CD4-positive, CD25-positive, alpha-beta regulatory T cell (primary cell): ENCODE data around the gene PCP4. TPM values are rescaled to one million over a fixed set of nuclear protein-coding genes. Genes with fewer than 3 reads are reported as not detected.

Experiments used
- ATAC-seq, 2 donors: fragments of 150-1000 bp; cut with Tn5 transposase; one replicate each; pipeline ENCODE4 v1.10.0; 2021; ENCODE audit warnings: low read depth in 2 of 2, moderate number of reproducible peaks in 2 of 2, moderate library complexity in 1 of 2
- DNase-seq, 3 donors: peaks; one replicate each; pipeline versions ENCODE4 v3.0.0 to v3.0.0-alpha.2; 2012 to 2022; ENCODE audit warnings: mixed read lengths in 1 of 3
- H3K27ac ChIP-seq: one replicate; pipeline ENCODE4 v1.7.0; 2013; ENCODE audit warnings: mild to moderate bottlenecking, low read length; ENCODE audit not compliant: insufficient read depth, poor library complexity, severe bottlenecking
- H3K27me3 ChIP-seq: one replicate; pipeline ENCODE4 v1.7.0; 2013; ENCODE audit warnings: low read length; ENCODE audit not compliant: control insufficient read depth, insufficient read depth
- H3K36me3 ChIP-seq: one replicate; pipeline ENCODE4 v1.7.0; 2013; ENCODE audit warnings: mild to moderate bottlenecking, low read length, moderate library complexity; ENCODE audit not compliant: control insufficient read depth, insufficient read depth
- H3K4me1 ChIP-seq: 2 replicates; pipeline ENCODE4 v1.7.0; 2013; ENCODE audit warnings: mild to moderate bottlenecking, low read length; ENCODE audit not compliant: insufficient read depth, control insufficient read depth, poor library complexity, severe bottlenecking
- H3K4me3 ChIP-seq: one replicate; pipeline ENCODE4 v1.7.0; 2013; ENCODE audit warnings: low read depth, mild to moderate bottlenecking, low read length, moderate library complexity
- H3K9me3 ChIP-seq, 2 experiments: 1 replicate in 1 of 2; 2 replicates in 1 of 2; pipeline ENCODE4 v1.7.0; 2013; ENCODE audit warnings: low read length in 2 of 2, mild to moderate bottlenecking in 1 of 2, moderate library complexity in 1 of 2; ENCODE audit not compliant: control insufficient read depth in 2 of 2
- H3K27ac Mint-ChIP-seq, 3 donors: one replicate each; pipeline ENCODE4 v1.8.0; 2020 to 2022; ENCODE audit warnings: mild to moderate bottlenecking in 3 of 3, mixed read lengths in 3 of 3, moderate library complexity in 2 of 3
- H3K27me3 Mint-ChIP-seq: one replicate; pipeline ENCODE4 v1.8.0; 2022; ENCODE audit warnings: mild to moderate bottlenecking, mixed read lengths
- H3K36me3 Mint-ChIP-seq: one replicate; pipeline ENCODE4 v1.8.0; 2020; ENCODE audit warnings: mixed read lengths
- H3K4me1 Mint-ChIP-seq, 4 donors: one replicate each; pipeline ENCODE4 v1.8.0; 2020 to 2022; ENCODE audit warnings: mixed read lengths in 4 of 4, mild to moderate bottlenecking in 1 of 4
- H3K4me3 Mint-ChIP-seq, 4 donors: one replicate each; pipeline ENCODE4 v1.8.0; 2020 to 2022; ENCODE audit warnings: mild to moderate bottlenecking in 4 of 4, mixed read lengths in 4 of 4, moderate library complexity in 3 of 4
- H3K9me3 Mint-ChIP-seq, 7 donors: one replicate each; pipeline ENCODE4 v1.8.0; 2020 to 2022; ENCODE audit warnings: mixed read lengths in 7 of 7, mild to moderate bottlenecking in 3 of 7, moderate library complexity in 2 of 7
- polyA plus RNA-seq, 4 donors: library from polyadenylated mRNA; unstranded; fragments of 300-500 nt; fragmentation: Illumina TruSeq; gene quantifications; one replicate each; pipeline ENCODE4 v1.2.3, GENCODE V29; 2021
- total RNA-seq: library from RNA; stranded (reverse); gene quantifications from one replicate; pipeline ENCODE4 v1.2.3, GENCODE V29; 2022

Gene PCP4
- total and polyA plus RNA-seq, 5 donors from 2014 or later, result not detected

DNA sequence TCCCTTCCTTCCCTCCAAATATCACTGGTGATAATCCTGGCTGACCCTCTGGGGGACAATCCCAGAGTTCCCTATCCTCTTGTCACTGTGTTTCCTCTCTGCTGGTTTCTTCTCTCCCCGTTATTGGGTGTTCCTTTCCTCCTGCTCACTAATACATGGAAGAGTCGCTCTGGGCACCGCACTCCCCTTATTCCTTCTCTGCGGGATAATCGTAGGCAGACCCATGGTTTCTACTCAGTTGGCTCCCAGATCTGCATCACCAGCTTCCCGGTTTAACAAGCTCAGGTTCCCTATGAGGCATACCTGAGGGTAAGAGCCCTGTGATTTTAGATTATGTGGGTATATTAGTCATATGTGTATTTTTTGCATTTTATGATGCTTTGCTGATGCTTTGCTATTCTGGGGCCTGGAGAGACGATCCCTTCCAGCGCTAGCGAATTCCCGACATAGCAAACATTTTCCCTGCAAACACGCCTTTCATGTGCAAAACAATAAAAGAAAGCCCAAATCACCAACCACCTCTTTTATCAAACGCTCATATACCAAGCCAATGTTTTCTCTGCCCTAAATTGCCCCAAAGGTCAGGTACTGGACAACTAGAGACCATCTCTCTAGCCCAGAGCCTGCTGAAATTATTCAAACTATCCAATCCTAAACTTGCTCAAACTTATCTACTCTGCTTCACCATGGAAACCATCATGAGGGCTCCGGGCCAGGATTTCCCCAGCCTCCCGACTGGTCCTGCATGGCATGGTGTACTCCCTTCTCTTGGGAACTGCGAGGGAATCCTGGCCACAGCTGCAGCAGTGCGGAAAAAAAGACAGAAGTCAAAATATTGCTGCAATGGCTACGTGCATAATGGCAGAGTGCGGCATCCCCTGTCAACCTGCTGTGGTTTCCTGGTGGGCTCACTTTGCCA lies 84.2 kb downstream of the PCP4 start:
- H3K4me3 Mint-ChIP-seq, result no peak overlapping the region
- DNase-seq (no peak), ATAC-seq (no peak)
- H3K4me1 Mint-ChIP-seq, result no peaks in the 10 kb centered on the region
- H3K27ac ChIP-seq, result no peak overlapping the region
- H3K9me3 Mint-ChIP-seq, result peaks cover 4 to 10% (median 5%) of the 10 kb centered on the region in 7 donors
- no peaks in the 10 kb centered on the region for H3K36me3 Mint-ChIP-seq
- no peak overlapping the region for H3K27ac Mint-ChIP-seq
- H3K27me3 Mint-ChIP-seq, result peaks cover 5% of the 10 kb centered on the region
- H3K36me3 ChIP-seq, result no peaks in the 10 kb centered on the region
- no peak overlapping the region for H3K4me3 ChIP-seq
- H3K4me1 ChIP-seq, result no peaks in the 10 kb centered on the region
- no peaks in the 10 kb centered on the region for H3K27me3 ChIP-seq
- peaks cover 0 to 2% of the 10 kb centered on the region in 2 experiments for H3K9me3 ChIP-seq

DNA sequence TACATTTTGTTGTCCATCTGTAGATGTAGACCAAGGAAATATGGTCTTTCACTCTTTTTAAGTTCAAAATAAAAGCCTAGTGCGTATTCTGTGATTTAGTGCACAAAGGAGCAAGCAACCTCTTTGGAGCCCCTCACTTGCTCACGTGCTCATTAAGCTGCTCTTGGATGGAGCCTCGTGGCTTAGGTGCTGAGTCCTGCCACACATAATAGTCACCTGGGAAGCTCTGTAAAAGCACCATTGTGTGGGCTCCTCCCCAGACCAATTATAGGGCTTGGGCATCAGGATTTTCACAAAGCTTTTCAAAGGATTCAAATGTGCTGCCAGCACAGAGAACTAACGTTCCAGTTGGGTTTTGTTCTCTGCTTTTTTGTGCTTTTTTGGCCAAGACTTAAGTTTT lies 85.0 kb downstream of the PCP4 start:
- H3K27ac ChIP-seq, result no peak overlapping the region
- no peaks in the 10 kb centered on the region for H3K27me3 ChIP-seq
- DNase-seq, result no peak
- ATAC-seq, result no peak
- no peak overlapping the region for H3K4me3 Mint-ChIP-seq
- no peaks in the 10 kb centered on the region for H3K4me1 ChIP-seq
- no peaks in the 10 kb centered on the region for H3K36me3 ChIP-seq
- H3K9me3 ChIP-seq, result peaks cover 0 to 2% of the 10 kb centered on the region in 2 experiments
- H3K27me3 Mint-ChIP-seq, result peaks cover 5% of the 10 kb centered on the region
- no peaks in the 10 kb centered on the region for H3K36me3 Mint-ChIP-seq
- no peak overlapping the region for H3K4me3 ChIP-seq
- H3K9me3 Mint-ChIP-seq, result peaks cover under 1 to 7% (median 5%) of the 10 kb centered on the region in 7 donors
- H3K27ac Mint-ChIP-seq, result no peak overlapping the region
- no peaks in the 10 kb centered on the region for H3K4me1 Mint-ChIP-seq

DNA sequence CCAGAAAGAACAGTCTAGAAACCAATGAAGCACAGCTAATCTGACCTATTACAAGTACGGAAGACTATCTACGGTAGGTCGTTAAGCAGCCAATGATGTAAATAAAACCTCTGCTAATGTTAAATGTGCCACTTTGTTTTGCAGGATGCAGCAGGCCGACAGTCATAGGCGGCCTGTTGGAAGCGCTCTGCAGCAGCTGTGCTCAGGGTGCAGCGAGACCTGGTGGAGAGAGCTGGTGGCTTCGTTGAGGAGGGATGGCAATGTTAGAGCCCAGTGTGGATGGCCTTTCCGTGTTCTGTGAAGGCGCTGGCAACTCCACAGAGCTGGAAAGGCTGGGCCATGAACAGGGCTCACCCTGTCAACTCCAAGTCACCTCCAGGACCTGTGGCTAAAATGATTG lies 87.3 kb downstream of the PCP4 start:
- Mint-ChIP-seq H3K4me3 (no peak overlapping the region), H3K4me1 (no peaks in the 10 kb centered on the region), H3K36me3 (no peaks in the 10 kb centered on the region), H3K27me3 (peaks cover 5% of the 10 kb centered on the region), H3K27ac (no peak overlapping the region), H3K9me3 (peaks cover 0 to 8% (median 4%) of the 10 kb centered on the region in 7 donors)
- DNase-seq (no peak), ATAC-seq (no peak)
- H3K27me3 ChIP-seq, result no peaks in the 10 kb centered on the region
- H3K36me3 ChIP-seq, result no peaks in the 10 kb centered on the region
- H3K4me3 ChIP-seq, result no peak overlapping the region
- H3K9me3 ChIP-seq, result peaks cover 0 to 2% of the 10 kb centered on the region in 2 experiments
- no peak overlapping the region for H3K27ac ChIP-seq
- no peaks in the 10 kb centered on the region for H3K4me1 ChIP-seq

DNA sequence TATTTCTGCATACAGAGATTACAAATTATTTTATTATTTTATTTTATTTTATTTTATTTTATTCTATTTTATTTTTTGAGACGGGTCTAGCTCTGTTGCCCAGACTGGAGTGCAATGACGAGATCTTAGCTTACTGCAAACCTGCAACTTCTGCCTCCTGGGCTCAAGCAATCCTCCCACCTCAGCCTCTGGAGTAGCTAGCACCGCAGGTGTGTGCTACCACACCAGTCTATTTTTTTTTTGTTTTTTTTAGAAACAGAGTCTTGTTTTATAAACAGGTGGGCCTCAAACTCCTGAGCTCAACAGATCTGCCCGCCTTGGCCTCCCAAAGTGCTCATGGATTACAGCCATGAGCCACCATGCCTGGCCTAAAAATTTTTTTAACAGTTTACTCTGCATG lies 88.1 kb downstream of the PCP4 start:
- Mint-ChIP-seq H3K9me3 (peaks cover 4 to 13% (median 7%) of the 10 kb centered on the region in 7 donors), H3K4me3 (no peak overlapping the region), H3K27me3 (peaks cover 5% of the 10 kb centered on the region), H3K36me3 (no peaks in the 10 kb centered on the region), H3K4me1 (peaks cover 0 to 4% (median 0%) of the 10 kb centered on the region in 4 donors), H3K27ac (no peak overlapping the region)
- H3K27me3 ChIP-seq, result no peaks in the 10 kb centered on the region
- H3K4me1 ChIP-seq, result no peaks in the 10 kb centered on the region
- H3K9me3 ChIP-seq, result peaks cover 2 to 4% of the 10 kb centered on the region in 2 experiments
- H3K4me3 ChIP-seq, result no peak overlapping the region
- ATAC-seq (no peak), DNase-seq (no peak)
- H3K27ac ChIP-seq, result no peak overlapping the region
- no peaks in the 10 kb centered on the region for H3K36me3 ChIP-seq

DNA sequence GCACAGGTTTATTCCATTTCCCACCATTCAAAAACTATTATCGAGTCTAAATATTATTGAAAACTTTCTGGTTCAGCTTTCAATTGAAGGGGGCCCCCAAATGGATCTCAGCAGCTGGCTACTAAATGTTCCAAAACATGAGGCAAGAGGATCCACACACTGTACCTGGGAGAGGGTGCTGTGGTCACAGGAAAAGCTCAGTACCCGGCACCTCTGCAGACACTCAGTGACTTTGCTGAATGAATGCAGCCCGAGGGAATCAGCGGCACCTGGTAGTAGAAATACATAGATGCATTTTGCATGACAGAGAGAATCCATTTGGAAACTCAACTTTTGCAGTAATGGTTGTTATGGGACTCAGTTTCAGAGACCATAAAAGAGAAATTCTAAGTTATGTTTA lies 89.3 kb downstream of the PCP4 start:
- Histone ChIP-seq H3K36me3 (no peaks in the 10 kb centered on the region), H3K4me3 (no peak overlapping the region), H3K4me1 (no peaks in the 10 kb centered on the region), H3K9me3 (peaks cover 2 to 10% of the 10 kb centered on the region in 2 experiments), H3K27ac (no peak overlapping the region), H3K27me3 (no peaks in the 10 kb centered on the region)
- peaks cover 0 to 4% (median 0%) of the 10 kb centered on the region in 4 donors for H3K4me1 Mint-ChIP-seq
- H3K4me3 Mint-ChIP-seq, result peak overlapping the region in 1 of 4 donors; percentile 21
- no peaks in the 10 kb centered on the region for H3K27me3 Mint-ChIP-seq
- H3K9me3 Mint-ChIP-seq, result peaks cover 4 to 21% (median 9%) of the 10 kb centered on the region in 7 donors
- DNase-seq (no peak), ATAC-seq (no peak)
- H3K36me3 Mint-ChIP-seq, result no peaks in the 10 kb centered on the region
- H3K27ac Mint-ChIP-seq, result no peak overlapping the region

DNA sequence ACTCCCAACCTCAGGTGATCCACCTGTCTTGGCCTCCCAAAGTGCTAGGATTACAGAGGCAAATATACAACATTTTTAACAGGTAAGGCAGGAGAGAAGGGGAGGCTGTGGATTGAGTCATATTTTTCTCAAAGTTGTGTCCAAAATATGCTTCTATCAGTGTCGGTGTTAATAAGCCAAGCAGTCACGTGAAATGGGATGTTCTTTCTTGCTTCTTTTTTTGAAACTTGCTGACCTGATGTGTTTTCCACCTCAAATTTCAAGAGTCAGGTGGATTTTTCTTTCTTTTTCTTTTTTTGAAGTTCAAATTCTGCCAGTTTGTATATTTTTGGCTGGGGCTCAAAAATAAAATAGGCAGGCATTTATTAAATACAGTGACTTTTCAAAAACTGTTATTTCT lies 91.5 kb downstream of the PCP4 start:
- DNase-seq, result no peak
- no peaks in the 10 kb centered on the region for H3K27me3 ChIP-seq
- Mint-ChIP-seq H3K4me3 (no peak overlapping the region), H3K9me3 (peaks cover 2 to 23% (median 9%) of the 10 kb centered on the region in 7 donors), H3K27ac (no peak overlapping the region), H3K27me3 (no peaks in the 10 kb centered on the region), H3K4me1 (peaks cover 0 to 4% (median 0%) of the 10 kb centered on the region in 4 donors), H3K36me3 (no peaks in the 10 kb centered on the region)
- no peak for ATAC-seq
- H3K36me3 ChIP-seq, result no peaks in the 10 kb centered on the region
- H3K9me3 ChIP-seq, result peaks cover 2 to 10% of the 10 kb centered on the region in 2 experiments
- H3K4me1 ChIP-seq, result no peaks in the 10 kb centered on the region
- H3K4me3 ChIP-seq, result no peak overlapping the region
- H3K27ac ChIP-seq, result no peak overlapping the region

DNA sequence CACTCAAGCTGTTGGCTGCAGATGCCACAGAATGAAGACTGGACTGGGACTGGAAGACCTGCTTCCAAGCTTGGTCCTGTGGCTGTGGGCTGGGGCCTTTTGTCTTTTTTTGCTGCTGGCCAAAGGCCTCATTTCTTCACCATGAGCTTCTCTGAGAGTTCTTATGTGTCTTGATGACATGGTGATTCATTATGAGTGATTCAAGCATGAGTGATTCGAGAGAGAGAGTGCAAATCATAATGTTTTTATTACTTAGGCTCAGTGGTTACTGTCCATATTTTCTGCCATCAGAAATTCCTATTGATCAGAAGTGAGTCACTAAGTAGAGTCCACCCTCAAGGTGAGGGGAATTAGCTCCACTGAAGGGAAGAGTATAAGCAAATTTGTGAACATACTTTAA lies 94.0 kb downstream of the PCP4 start:
- no peaks in the 10 kb centered on the region for H3K36me3 Mint-ChIP-seq
- no peak overlapping the region for H3K27ac Mint-ChIP-seq
- peaks cover 2 to 29% (median 11%) of the 10 kb centered on the region in 7 donors for H3K9me3 Mint-ChIP-seq
- Histone ChIP-seq H3K9me3 (peaks cover 0 to 10% of the 10 kb centered on the region in 2 experiments), H3K4me1 (no peaks in the 10 kb centered on the region), H3K27ac (no peak overlapping the region), H3K27me3 (no peaks in the 10 kb centered on the region), H3K4me3 (no peak overlapping the region), H3K36me3 (no peaks in the 10 kb centered on the region)
- ATAC-seq, result no peak
- no peak for DNase-seq
- no peak overlapping the region for H3K4me3 Mint-ChIP-seq
- peaks cover 0 to 4% (median 0%) of the 10 kb centered on the region in 4 donors for H3K4me1 Mint-ChIP-seq
- no peaks in the 10 kb centered on the region for H3K27me3 Mint-ChIP-seq
